ENCODE measurements around the gene DMPK.
"Not testable (repeated sequence)": the region's sequence is repeated elsewhere in the genome, so short reads cannot be mapped to it uniquely, and the experiment has no call there.

The DMPK gene

GRCh38 chr19:45814851-45815480 is 32.7 kb upstream of the DMPK start, which contains the start of gene RSPH6A:
TSS of gene RSPH6A (minus strand) at chr19:45815308. CDS start at chr19:45815176, 132 bp downstream.
- DNase-seq, result no peak

- no peak for DNase-seq
Measured at GRCh38 chr19:45814166-45814780, 32.0 kb upstream of the DMPK start.

- no peak for DNase-seq
Measured at GRCh38 chr19:45812297-45812696, 30.0 kb upstream of the DMPK start.

- DNase-seq, result no peak
Measured at GRCh38 chr19:45809643-45810159, 27.4 kb upstream of the DMPK start.

- no peak for DNase-seq
Measured at GRCh38 chr19:45805719-45806118, 23.4 kb upstream of the DMPK start.

- no peak for DNase-seq
Measured at GRCh38 chr19:45804959-45805230, 22.6 kb upstream of the DMPK start.

- no peak for DNase-seq
Measured at GRCh38 chr19:45804140-45804958, 22.1 kb upstream of the DMPK start.

- DNase-seq, result no peak
Measured at GRCh38 chr19:45801603-45802175, 19.4 kb upstream of the DMPK start.

- no peak for DNase-seq
Measured at GRCh38 chr19:45800070-45800553, 17.8 kb upstream of the DMPK start.

GRCh38 chr19:45799541-45799940 is 17.3 kb upstream of the DMPK start:
- DNase-seq, result not testable (repeated sequence)

- DNase-seq, result peak; percentile 28
Measured at GRCh38 chr19:45798995-45799517, 16.8 kb upstream of the DMPK start.

GRCh38 chr19:45794627-45795026 is 12.3 kb upstream of the DMPK start:
- DNase-seq, result no peak

- DNase-seq, result no peak
Measured at GRCh38 chr19:45793876-45794275, 11.6 kb upstream of the DMPK start.

GRCh38 chr19:45793178-45793564 is 10.9 kb upstream of the DMPK start:
- no peak for DNase-seq

GRCh38 chr19:45792470-45793177 is 10.3 kb upstream of the DMPK start, which contains the start of gene DMWD:
TSS of gene DMWD (minus strand) at chr19:45792845. CDS start at chr19:45792756, 89 bp downstream.
- peak; percentile 96 for DNase-seq

- no peak for DNase-seq
Measured at GRCh38 chr19:45791744-45792469, 9.6 kb upstream of the DMPK start.

- DNase-seq, result no peak
Measured at GRCh38 chr19:45790942-45791341, 8.7 kb upstream of the DMPK start.

- DNase-seq, result no peak
Measured at GRCh38 chr19:45789035-45789786, 6.9 kb upstream of the DMPK start.

GRCh38 chr19:45786533-45786894 is 4.2 kb upstream of the DMPK start:
- DNase-seq, result no peak

GRCh38 chr19:45785781-45786532 is 3.7 kb upstream of the DMPK start:
- no peak for DNase-seq

Data from GOT3 (cell line).